Kidney (tissue), 14 donors: Measurements from ENCODE around the gene PPAN. TPM values are rescaled to one million over a fixed set of nuclear protein-coding genes. Genes with fewer than 3 reads are reported as not detected.

Experiments
- DNase-seq, 5 donors: peaks; one replicate each; pipeline ENCODE4 v3.0.0-alpha.2; 2013 to 2020
- FAIRE-seq: peaks from 2 replicates; lab custom pipeline; 2012; peaks lifted over from hg19 to GRCh38; lab: Jason Lieb, UNC
- H3K27ac ChIP-seq, 2 donors: one replicate each; pipeline ENCODE4 v1.7.0; 2013; ENCODE audit warnings: low read depth in 2 of 2, low read length in 2 of 2, inconsistent platforms in 1 of 2
- H3K27me3 ChIP-seq: one replicate; pipeline ENCODE4 v1.7.1; 2013; ENCODE audit warnings: low read length, inconsistent platforms; ENCODE audit not compliant: control insufficient read depth, insufficient read depth
- H3K36me3 ChIP-seq, 3 donors: one replicate each; pipeline versions ENCODE4 v1.7.0 to v1.7.1; 2013; ENCODE audit warnings: low read length in 3 of 3, control low read depth in 1 of 3, inconsistent platforms in 1 of 3; ENCODE audit not compliant: insufficient read depth in 3 of 3, control insufficient read depth in 2 of 3
- H3K4me1 ChIP-seq, 3 donors: one replicate each; pipeline versions ENCODE4 v1.7.0 to v1.7.1; 2013; ENCODE audit warnings: low read length in 3 of 3, inconsistent platforms in 1 of 3, low read depth in 1 of 3; ENCODE audit not compliant: control insufficient read depth in 2 of 3, insufficient read depth in 2 of 3
- H3K4me3 ChIP-seq, 3 donors: one replicate each; pipeline versions ENCODE4 v1.7.0 to v1.8.1; 2013; ENCODE audit warnings: low read length in 3 of 3, control low read depth in 1 of 3, inconsistent platforms in 1 of 3
- H3K9ac ChIP-seq, 3 donors: one replicate each; pipeline versions ENCODE4 v1.7.0 to v1.7.1; 2013; ENCODE audit warnings: low read length in 3 of 3, control low read depth in 1 of 3, inconsistent platforms in 1 of 3
- H3K9me3 ChIP-seq, 3 donors: one replicate each; pipeline versions ENCODE4 v1.7.0 to v1.7.1; 2013; ENCODE audit warnings: low read length in 3 of 3, control low read depth in 1 of 3, inconsistent platforms in 1 of 3; ENCODE audit not compliant: control insufficient read depth in 2 of 3, insufficient read depth in 1 of 3
- intact Hi-C: fragments of 100-400 bp; cut with DNase I; formaldehyde crosslinking; loops from one replicate; pipeline ENCODE4 v1.11.1; 2022
- polyA plus RNA-seq: library from polyadenylated mRNA; stranded (reverse); fragments of 350-450 nt; fragmentation: Illumina TruSeq; extraction: RNeasy Lipid Tissue Mini Kit (QIAGEN cat#74804); gene quantifications from one replicate; pipeline ENCODE4 v1.2.3, GENCODE V29; 2014; ENCODE audit warnings: low read depth, low replicate concordance; ENCODE audit not compliant: insufficient read depth
- total RNA-seq: library from RNA; stranded (reverse); fragmentation: NEBNext Ultra II Directional; extraction: Animal tissue kit (Norgen Biotek cat#: 25700); gene quantifications from one replicate; pipeline ENCODE4 v1.2.1, GENCODE V29; 2021
- TF ChIP-seq, protein P1 (sequence below): IDR thresholded peaks from 3 replicates; pipeline ENCODE4 v1.5.1; 2012; ENCODE audit warnings: mild to moderate bottlenecking, moderate library complexity, borderline replicate concordance; ENCODE audit not compliant: insufficient read depth; ENCODE audit errors: extremely low read depth
- donor health status: control.
- donor health status: control.
- donor health status: control.
- donor health status: control.
- donor health status: control.
- donor health status: DM: yes; HTN: yes; CAD: no.
- donor health status: Normal renal cell carcinoma (clear cell type).

The PPAN gene
- total and polyA plus RNA-seq, 2 donors from 2014 or later: 25.2 to 43.2 TPM

DNA sequence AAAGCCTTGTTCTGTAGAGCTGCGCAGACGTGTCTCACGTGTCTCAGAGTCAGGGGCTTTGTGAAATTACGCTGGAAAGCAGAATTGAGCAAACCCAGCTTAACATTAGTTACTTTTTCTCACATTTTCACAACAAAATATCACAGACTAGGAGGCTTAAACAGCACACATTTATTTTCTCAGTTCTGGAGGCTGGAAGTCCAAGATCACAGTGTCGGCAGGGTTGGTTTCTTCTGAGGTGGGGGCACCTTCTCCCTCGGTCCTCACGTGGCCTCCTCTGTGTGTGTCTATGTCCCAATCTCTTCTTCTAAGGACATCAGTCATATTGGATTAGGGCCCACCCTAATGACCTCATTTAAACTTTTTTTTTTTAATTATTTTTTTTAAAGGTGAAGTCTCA lies 18.3 kb downstream of the PPAN start:
- no peak overlapping the region for H3K9ac ChIP-seq
- DNase-seq (no peak), FAIRE-seq (no peak)
- intact Hi-C loops: no loop called here
- H3K4me1 ChIP-seq: peaks cover 0 to under 1% (median 0%) of the 10 kb centered on the region in 3 donors
- H3K27me3 ChIP-seq: no peaks in the 10 kb centered on the region
- H3K27ac ChIP-seq: no peak overlapping the region
- TF ChIP-seq, protein P1, sequence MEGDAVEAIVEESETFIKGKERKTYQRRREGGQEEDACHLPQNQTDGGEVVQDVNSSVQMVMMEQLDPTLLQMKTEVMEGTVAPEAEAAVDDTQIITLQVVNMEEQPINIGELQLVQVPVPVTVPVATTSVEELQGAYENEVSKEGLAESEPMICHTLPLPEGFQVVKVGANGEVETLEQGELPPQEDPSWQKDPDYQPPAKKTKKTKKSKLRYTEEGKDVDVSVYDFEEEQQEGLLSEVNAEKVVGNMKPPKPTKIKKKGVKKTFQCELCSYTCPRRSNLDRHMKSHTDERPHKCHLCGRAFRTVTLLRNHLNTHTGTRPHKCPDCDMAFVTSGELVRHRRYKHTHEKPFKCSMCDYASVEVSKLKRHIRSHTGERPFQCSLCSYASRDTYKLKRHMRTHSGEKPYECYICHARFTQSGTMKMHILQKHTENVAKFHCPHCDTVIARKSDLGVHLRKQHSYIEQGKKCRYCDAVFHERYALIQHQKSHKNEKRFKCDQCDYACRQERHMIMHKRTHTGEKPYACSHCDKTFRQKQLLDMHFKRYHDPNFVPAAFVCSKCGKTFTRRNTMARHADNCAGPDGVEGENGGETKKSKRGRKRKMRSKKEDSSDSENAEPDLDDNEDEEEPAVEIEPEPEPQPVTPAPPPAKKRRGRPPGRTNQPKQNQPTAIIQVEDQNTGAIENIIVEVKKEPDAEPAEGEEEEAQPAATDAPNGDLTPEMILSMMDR: no peak
- H3K36me3 ChIP-seq: no peaks in the 10 kb centered on the region
- H3K4me3 ChIP-seq: no peak overlapping the region
- H3K9me3 ChIP-seq: no peaks in the 10 kb centered on the region

DNA sequence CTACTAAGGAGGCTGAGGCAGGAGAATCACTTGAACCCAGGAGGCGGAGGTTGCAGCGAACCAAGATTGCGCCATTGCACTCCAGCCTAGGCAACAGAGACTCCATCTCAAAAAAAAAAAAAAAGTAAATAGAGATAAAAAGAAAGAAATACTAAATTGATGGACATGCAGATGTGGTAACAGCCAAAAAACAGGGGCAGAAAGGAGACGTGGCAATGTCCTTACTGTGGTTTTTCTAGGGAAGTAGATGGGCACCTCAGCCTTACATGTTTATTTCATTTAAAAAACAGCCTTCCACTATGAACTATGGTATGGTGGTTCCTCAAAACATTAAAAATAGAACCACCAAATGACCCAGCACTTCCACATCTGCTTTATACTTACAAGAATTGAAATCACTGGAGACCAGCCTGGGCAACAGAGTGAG lies 20.1 kb downstream of the PPAN start:
- H3K4me1 ChIP-seq: no peaks in the 10 kb centered on the region
- H3K36me3 ChIP-seq: no peaks in the 10 kb centered on the region
- no peaks in the 10 kb centered on the region for H3K27me3 ChIP-seq
- intact Hi-C loops: no loop called here
- FAIRE-seq (no peak), DNase-seq (no peak)
- H3K27ac ChIP-seq: no peak overlapping the region
- H3K4me3 ChIP-seq: no peak overlapping the region
- no peaks in the 10 kb centered on the region for H3K9me3 ChIP-seq
- no peak overlapping the region for H3K9ac ChIP-seq
- TF ChIP-seq, protein P1: no peak

DNA sequence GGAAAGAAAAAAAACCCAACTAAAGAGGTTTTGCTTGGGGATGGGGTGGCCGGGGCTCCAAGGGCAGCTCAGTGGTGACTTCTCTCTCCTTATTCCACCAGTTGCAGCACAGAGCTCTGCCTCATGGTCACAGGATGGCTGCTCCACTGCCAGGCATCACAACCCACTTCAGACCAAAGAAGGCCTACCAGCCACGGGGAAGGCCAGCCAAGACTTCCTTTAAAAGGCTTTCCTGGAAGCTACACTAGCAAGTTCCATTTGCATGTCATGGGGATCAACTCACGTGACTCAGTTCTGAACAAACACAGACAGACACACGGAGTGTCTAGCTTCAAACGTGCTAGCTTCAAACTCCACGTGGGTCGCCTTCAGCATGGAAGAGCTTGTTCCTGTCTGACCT lies 26.7 kb downstream of the PPAN start:
- intact Hi-C loops: no loop called here
- Histone ChIP-seq H3K36me3 (peaks cover 0 to 15% (median 2%) of the 10 kb centered on the region in 3 donors), H3K9me3 (no peaks in the 10 kb centered on the region), H3K4me3 (no peak overlapping the region), H3K9ac (no peak overlapping the region), H3K27me3 (no peaks in the 10 kb centered on the region), H3K27ac (no peak overlapping the region), H3K4me1 (no peaks in the 10 kb centered on the region)
- TF ChIP-seq, protein P1: no peak
- no peak for FAIRE-seq
- no peak for DNase-seq

DNA sequence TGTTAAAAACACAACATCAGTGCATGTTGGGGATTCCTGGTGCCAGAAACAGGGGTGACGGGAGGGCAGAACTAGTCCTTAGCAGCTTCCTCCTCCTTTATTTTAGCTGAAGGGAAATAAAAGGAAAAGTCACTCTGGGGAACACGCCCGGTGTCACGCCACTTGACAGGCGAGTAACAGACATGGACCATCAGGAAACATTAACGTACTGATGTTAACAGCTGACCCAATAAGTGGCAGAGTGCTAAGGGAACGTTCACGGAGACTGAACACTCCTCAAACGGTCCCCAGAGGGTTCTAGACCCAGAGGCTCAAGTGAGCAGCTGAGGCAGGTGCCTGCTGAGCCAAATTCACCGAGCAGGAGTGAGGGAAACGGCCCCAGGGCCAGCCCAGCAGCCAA lies 27.4 kb downstream of the PPAN start:
- H3K27me3 ChIP-seq: no peaks in the 10 kb centered on the region
- H3K27ac ChIP-seq: no peak overlapping the region
- no peaks in the 10 kb centered on the region for H3K4me1 ChIP-seq
- intact Hi-C loops: no loop called here
- no peaks in the 10 kb centered on the region for H3K9me3 ChIP-seq
- TF ChIP-seq, protein P1: no peak
- DNase-seq (no peak), FAIRE-seq (no peak)
- no peak overlapping the region for H3K4me3 ChIP-seq
- H3K9ac ChIP-seq: no peak overlapping the region
- peaks cover 0 to 20% (median 2%) of the 10 kb centered on the region in 3 donors for H3K36me3 ChIP-seq
